ENCODE results near the gene SRD5A3. TPM values are rescaled to one million over a fixed set of nuclear protein-coding genes. Genes with fewer than 3 reads are reported as not detected.

The SRD5A3 gene
- total and polyA plus RNA-seq, 2 donors, result 13.0 to 14.4 TPM

- Histone ChIP-seq H3K27me3 (ENCODE audit: control insufficient read depth in 2 of 2, insufficient read depth in 1 of 2, low read length in 1 of 2) (no peaks in the 10 kb centered on the region), H3K9me3 (ENCODE audit: control insufficient read depth in 2 of 2, insufficient read depth in 1 of 2, low read length in 1 of 2) (no peaks in the 10 kb centered on the region), H3K36me3 (ENCODE audit: control insufficient read depth in 2 of 2, insufficient read depth in 2 of 2, low read length in 1 of 2) (peaks cover 10 to 52% of the 10 kb centered on the region in 2 donors), H3K4me3 (ENCODE audit: low read length in 2 of 2) (no peak overlapping the region), H3K4me1 (ENCODE audit: control insufficient read depth in 2 of 2, insufficient read depth in 2 of 2, low read length in 2 of 2) (no peaks in the 10 kb centered on the region), H3K27ac (ENCODE audit: low read depth in 1 of 2, low read length in 1 of 2) (no peak overlapping the region)
- 98% methylated on average over 3 of the region's 3 CpGs for WGBS
- DNase-seq (ENCODE audit: low read depth in 6 of 9, low spot score in 9 of 9), result no peak
These were observed 59.0 kb downstream of the SRD5A3 start for GRCh38 chr4:55405073-55405472.

- no peak for DNase-seq (ENCODE audit: low read depth in 6 of 9, low spot score in 9 of 9)
- Histone ChIP-seq H3K4me3 (ENCODE audit: low read length in 2 of 2) (no peak overlapping the region), H3K27me3 (ENCODE audit: control insufficient read depth in 2 of 2, insufficient read depth in 1 of 2, low read length in 1 of 2) (no peaks in the 10 kb centered on the region), H3K27ac (ENCODE audit: low read depth in 1 of 2, low read length in 1 of 2) (no peak overlapping the region), H3K9me3 (ENCODE audit: control insufficient read depth in 2 of 2, insufficient read depth in 1 of 2, low read length in 1 of 2) (no peaks in the 10 kb centered on the region), H3K4me1 (ENCODE audit: control insufficient read depth in 2 of 2, insufficient read depth in 2 of 2, low read length in 2 of 2) (no peaks in the 10 kb centered on the region), H3K36me3 (ENCODE audit: control insufficient read depth in 2 of 2, insufficient read depth in 2 of 2, low read length in 1 of 2) (peaks cover 11 to 51% of the 10 kb centered on the region in 2 donors)
- 94% methylated on average over 2 of the region's 2 CpGs for WGBS
These were observed 60.5 kb downstream of the SRD5A3 start for GRCh38 chr4:55406545-55406944.

- 96% methylated on average over 3 of the region's 3 CpGs for WGBS
- no peak overlapping the region for H3K4me3 ChIP-seq (ENCODE audit: low read length in 2 of 2)
- H3K27ac ChIP-seq (ENCODE audit: low read depth in 1 of 2, low read length in 1 of 2), result no peak overlapping the region
- H3K27me3 ChIP-seq (ENCODE audit: control insufficient read depth in 2 of 2, insufficient read depth in 1 of 2, low read length in 1 of 2), result no peaks in the 10 kb centered on the region
- peaks cover 13 to 55% of the 10 kb centered on the region in 2 donors for H3K36me3 ChIP-seq (ENCODE audit: control insufficient read depth in 2 of 2, insufficient read depth in 2 of 2, low read length in 1 of 2)
- H3K4me1 ChIP-seq (ENCODE audit: control insufficient read depth in 2 of 2, insufficient read depth in 2 of 2, low read length in 2 of 2), result no peaks in the 10 kb centered on the region
- H3K9me3 ChIP-seq (ENCODE audit: control insufficient read depth in 2 of 2, insufficient read depth in 1 of 2, low read length in 1 of 2), result no peaks in the 10 kb centered on the region
- DNase-seq (ENCODE audit: low read depth in 6 of 9, low spot score in 9 of 9), result no peak
These were observed 61.1 kb downstream of the SRD5A3 start for GRCh38 chr4:55407119-55407518.

- no peak overlapping the region for H3K27ac ChIP-seq (ENCODE audit: low read depth in 1 of 2, low read length in 1 of 2)
- H3K4me1 ChIP-seq (ENCODE audit: control insufficient read depth in 2 of 2, insufficient read depth in 2 of 2, low read length in 2 of 2), result no peaks in the 10 kb centered on the region
- H3K36me3 ChIP-seq (ENCODE audit: control insufficient read depth in 2 of 2, insufficient read depth in 2 of 2, low read length in 1 of 2), result peaks cover 13 to 55% of the 10 kb centered on the region in 2 donors
- no peaks in the 10 kb centered on the region for H3K9me3 ChIP-seq (ENCODE audit: control insufficient read depth in 2 of 2, insufficient read depth in 1 of 2, low read length in 1 of 2)
- DNase-seq (ENCODE audit: low read depth in 6 of 9, low spot score in 9 of 9), result no peak
- WGBS, result over 99% methylated on average over 3 of the region's 3 CpGs
- no peaks in the 10 kb centered on the region for H3K27me3 ChIP-seq (ENCODE audit: control insufficient read depth in 2 of 2, insufficient read depth in 1 of 2, low read length in 1 of 2)
- no peak overlapping the region for H3K4me3 ChIP-seq (ENCODE audit: low read length in 2 of 2)
These were observed 61.7 kb downstream of the SRD5A3 start for GRCh38 chr4:55407764-55408163.

- Histone ChIP-seq H3K4me3 (ENCODE audit: low read length in 2 of 2) (no peak overlapping the region), H3K36me3 (ENCODE audit: control insufficient read depth in 2 of 2, insufficient read depth in 2 of 2, low read length in 1 of 2) (peaks cover 16 to 53% of the 10 kb centered on the region in 2 donors), H3K27ac (ENCODE audit: low read depth in 1 of 2, low read length in 1 of 2) (no peak overlapping the region), H3K9me3 (ENCODE audit: control insufficient read depth in 2 of 2, insufficient read depth in 1 of 2, low read length in 1 of 2) (no peaks in the 10 kb centered on the region), H3K4me1 (ENCODE audit: control insufficient read depth in 2 of 2, insufficient read depth in 2 of 2, low read length in 2 of 2) (no peaks in the 10 kb centered on the region), H3K27me3 (ENCODE audit: control insufficient read depth in 2 of 2, insufficient read depth in 1 of 2, low read length in 1 of 2) (no peaks in the 10 kb centered on the region)
- peak in 1 of 9 donors; percentile 31 for DNase-seq (ENCODE audit: low read depth in 6 of 9, low spot score in 9 of 9)
- WGBS, result 85% methylated on average over 10 of the region's 10 CpGs
These were observed 63.6 kb downstream of the SRD5A3 start for GRCh38 chr4:55409468-55410171.

GRCh38 chr4:55410431-55410830 lies 64.4 kb downstream of the SRD5A3 start:
- Histone ChIP-seq H3K4me3 (ENCODE audit: low read length in 2 of 2) (no peak overlapping the region), H3K27ac (ENCODE audit: low read depth in 1 of 2, low read length in 1 of 2) (no peak overlapping the region), H3K36me3 (ENCODE audit: control insufficient read depth in 2 of 2, insufficient read depth in 2 of 2, low read length in 1 of 2) (peaks cover 19 to 52% of the 10 kb centered on the region in 2 donors), H3K4me1 (ENCODE audit: control insufficient read depth in 2 of 2, insufficient read depth in 2 of 2, low read length in 2 of 2) (no peaks in the 10 kb centered on the region), H3K27me3 (ENCODE audit: control insufficient read depth in 2 of 2, insufficient read depth in 1 of 2, low read length in 1 of 2) (no peaks in the 10 kb centered on the region), H3K9me3 (ENCODE audit: control insufficient read depth in 2 of 2, insufficient read depth in 1 of 2, low read length in 1 of 2) (no peaks in the 10 kb centered on the region)
- no peak for DNase-seq (ENCODE audit: low read depth in 6 of 9, low spot score in 9 of 9)
- WGBS, result 98% methylated on average over 8 of the region's 8 CpGs

- Histone ChIP-seq H3K9me3 (ENCODE audit: control insufficient read depth in 2 of 2, insufficient read depth in 1 of 2, low read length in 1 of 2) (no peaks in the 10 kb centered on the region), H3K27me3 (ENCODE audit: control insufficient read depth in 2 of 2, insufficient read depth in 1 of 2, low read length in 1 of 2) (no peaks in the 10 kb centered on the region), H3K4me3 (ENCODE audit: low read length in 2 of 2) (no peak overlapping the region), H3K36me3 (ENCODE audit: control insufficient read depth in 2 of 2, insufficient read depth in 2 of 2, low read length in 1 of 2) (peaks cover 20 to 48% of the 10 kb centered on the region in 2 donors), H3K27ac (ENCODE audit: low read depth in 1 of 2, low read length in 1 of 2) (no peak overlapping the region), H3K4me1 (ENCODE audit: control insufficient read depth in 2 of 2, insufficient read depth in 2 of 2, low read length in 2 of 2) (no peaks in the 10 kb centered on the region)
- no peak for DNase-seq (ENCODE audit: low read depth in 6 of 9, low spot score in 9 of 9)
- WGBS, result 98% methylated on average over 6 of the region's 6 CpGs
These were observed 65.6 kb downstream of the SRD5A3 start for GRCh38 chr4:55411621-55412020.

- no peak overlapping the region for H3K4me3 ChIP-seq (ENCODE audit: low read length in 2 of 2)
- no peaks in the 10 kb centered on the region for H3K9me3 ChIP-seq (ENCODE audit: control insufficient read depth in 2 of 2, insufficient read depth in 1 of 2, low read length in 1 of 2)
- DNase-seq (ENCODE audit: low read depth in 6 of 9, low spot score in 9 of 9), result no peak
- H3K27me3 ChIP-seq (ENCODE audit: control insufficient read depth in 2 of 2, insufficient read depth in 1 of 2, low read length in 1 of 2), result no peaks in the 10 kb centered on the region
- over 99% methylated on average over 3 of the region's 3 CpGs for WGBS
- peaks cover 30 to 67% of the 10 kb centered on the region in 2 donors for H3K36me3 ChIP-seq (ENCODE audit: control insufficient read depth in 2 of 2, insufficient read depth in 2 of 2, low read length in 1 of 2)
- H3K4me1 ChIP-seq (ENCODE audit: control insufficient read depth in 2 of 2, insufficient read depth in 2 of 2, low read length in 2 of 2), result no peaks in the 10 kb centered on the region
- H3K27ac ChIP-seq (ENCODE audit: low read depth in 1 of 2, low read length in 1 of 2), result no peak overlapping the region
These were observed 70.1 kb downstream of the SRD5A3 start for GRCh38 chr4:55416176-55416575.
